ENCODE measurements around the gene NEAT1.

The NEAT1 gene

DNA sequence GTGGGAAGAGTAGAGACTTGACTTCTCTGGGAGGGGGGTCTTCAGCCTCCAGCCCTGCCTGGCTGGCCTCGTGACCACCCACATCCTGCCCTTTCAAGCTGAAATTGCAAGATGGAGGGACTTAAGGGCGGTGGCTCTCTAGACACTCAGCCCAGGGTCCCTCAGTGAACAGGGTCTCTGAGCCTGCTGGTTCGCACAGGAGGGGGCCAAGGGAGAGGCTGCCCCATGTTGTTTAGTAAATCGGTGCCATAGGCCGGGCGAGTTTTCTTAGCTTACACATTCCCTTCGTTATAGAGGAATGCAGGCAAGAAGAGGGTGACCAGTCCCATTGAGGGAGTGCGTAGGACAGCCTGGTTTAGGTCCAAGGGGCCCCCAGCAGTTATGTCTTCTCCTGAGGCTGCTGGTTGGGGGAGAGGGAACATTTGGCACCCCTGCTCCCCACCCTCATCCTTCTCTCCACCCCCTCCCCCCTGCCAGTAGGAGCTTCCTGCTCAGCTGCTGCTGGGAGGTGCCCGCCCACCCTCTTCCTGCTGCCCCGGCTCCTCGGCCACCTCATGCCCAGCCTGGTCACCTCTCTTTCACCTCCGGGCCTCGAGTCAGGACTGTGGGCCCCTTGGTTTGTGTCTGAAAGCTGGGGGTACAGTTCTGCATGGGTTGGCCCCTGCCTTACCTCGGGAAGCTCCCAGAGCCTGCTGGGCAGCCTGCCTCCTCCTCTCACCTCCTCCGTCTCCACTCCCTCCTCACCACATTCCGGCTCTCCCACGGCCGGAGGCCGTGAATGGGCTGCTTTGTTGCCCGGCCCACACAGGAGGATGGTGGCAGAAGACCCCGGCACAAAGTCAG lies 32.3 kb upstream of the NEAT1 start:
- Histone ChIP-seq H3K27me3 (ENCODE audit: insufficient read depth, low read length) (no peaks in the 10 kb centered on the region), H3K36me3 (ENCODE audit: insufficient read depth, low read length) (peaks cover 11% of the 10 kb centered on the region; the same call in 1 of the 2 replicates), H3K4me3 (ENCODE audit: low read length) (no peak overlapping the region), H3K9ac (ENCODE audit: low read depth, low read length) (no peak overlapping the region), H3K4me1 (ENCODE audit: insufficient read depth, low read length) (peaks cover 15% of the 10 kb centered on the region; the same call in 1 of the 2 replicates), H3K27ac (ENCODE audit: low read depth, low read length) (0 out of 2 replicates have a peak overlapping the region, but pooled peaks have one; percentile 40), H3K9me3 (ENCODE audit: insufficient read depth, low read depth, low read length) (no peaks in the 10 kb centered on the region)
- WGBS: 66% methylated on average over 21 of the region's 21 CpGs

DNA sequence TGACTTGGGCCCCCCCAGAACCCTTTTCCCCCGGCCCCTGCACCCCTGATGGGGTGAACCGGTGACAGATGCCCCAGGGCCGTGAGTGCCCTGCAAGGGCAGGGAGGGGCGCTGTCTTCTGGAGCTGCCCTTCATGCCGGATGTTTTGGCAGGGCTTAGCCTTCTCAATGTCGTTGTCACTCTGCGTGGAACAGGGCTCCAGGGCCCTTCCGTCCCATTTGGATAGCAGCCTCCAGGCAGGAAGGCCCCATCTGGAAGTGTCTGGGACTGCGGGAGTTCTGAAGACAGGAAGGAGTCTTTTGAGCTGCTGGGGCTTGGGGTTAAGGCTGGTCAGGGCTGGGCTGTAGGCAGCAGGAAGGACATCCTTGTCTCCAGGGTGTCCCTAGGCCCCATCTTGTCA lies 31.6 kb upstream of the NEAT1 start:
- WGBS: 69% methylated on average over 9 of the region's 9 CpGs
- Histone ChIP-seq H3K9me3 (ENCODE audit: insufficient read depth, low read depth, low read length) (no peaks in the 10 kb centered on the region), H3K27me3 (ENCODE audit: insufficient read depth, low read length) (no peaks in the 10 kb centered on the region), H3K9ac (ENCODE audit: low read depth, low read length) (no peak overlapping the region), H3K36me3 (ENCODE audit: insufficient read depth, low read length) (peaks cover 11% of the 10 kb centered on the region; the same call in 1 of the 2 replicates), H3K4me1 (ENCODE audit: insufficient read depth, low read length) (peaks cover 15% of the 10 kb centered on the region; the same call in 1 of the 2 replicates), H3K27ac (ENCODE audit: low read depth, low read length) (0 out of 2 replicates have a peak overlapping the region, but pooled peaks have one; percentile 40), H3K4me3 (ENCODE audit: low read length) (no peak overlapping the region)

DNA sequence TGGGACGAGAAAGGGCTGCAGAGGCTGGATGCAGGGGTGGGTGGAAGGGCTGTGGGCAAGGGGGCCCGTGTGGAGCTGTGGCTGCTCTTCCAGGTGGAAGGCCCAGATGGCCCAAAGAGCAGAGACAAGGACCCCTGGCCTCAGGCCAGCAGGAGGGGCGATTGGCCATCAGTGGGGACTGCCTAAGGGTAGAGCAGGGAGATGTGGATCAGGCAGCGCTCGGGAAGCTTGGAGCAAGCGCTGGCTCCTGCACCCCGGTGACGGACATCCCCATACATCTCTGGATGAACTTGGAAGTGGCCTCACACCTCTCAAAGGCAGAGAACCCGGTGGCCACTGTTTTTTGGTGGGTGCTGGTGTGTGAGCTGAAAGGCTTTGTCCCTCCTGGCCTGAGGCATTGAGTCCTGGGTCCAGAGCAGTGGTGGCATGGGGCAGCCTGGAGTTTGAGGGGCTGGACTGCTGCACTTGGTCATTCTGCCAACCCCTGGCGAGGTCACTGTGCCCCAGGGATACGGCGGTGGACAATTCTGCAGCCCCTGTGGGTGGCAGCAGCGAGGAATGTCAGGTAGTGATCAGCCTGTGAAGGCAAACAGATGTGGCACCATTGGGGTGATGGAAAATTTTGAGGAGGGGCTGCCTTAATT lies 30.3 kb upstream of the NEAT1 start:
- H3K4me1 ChIP-seq (ENCODE audit: insufficient read depth, low read length): peaks cover 11% of the 10 kb centered on the region; the same call in 1 of the 2 replicates
- WGBS: 84% methylated on average over 13 of the region's 13 CpGs
- H3K4me3 ChIP-seq (ENCODE audit: low read length): no peak overlapping the region
- no peaks in the 10 kb centered on the region for H3K27me3 ChIP-seq (ENCODE audit: insufficient read depth, low read length)
- H3K9me3 ChIP-seq (ENCODE audit: insufficient read depth, low read depth, low read length): no peaks in the 10 kb centered on the region
- H3K27ac ChIP-seq (ENCODE audit: low read depth, low read length): no peak overlapping the region
- H3K9ac ChIP-seq (ENCODE audit: low read depth, low read length): no peak overlapping the region
- peaks cover 16% of the 10 kb centered on the region for H3K36me3 ChIP-seq (ENCODE audit: insufficient read depth, low read length)

DNA sequence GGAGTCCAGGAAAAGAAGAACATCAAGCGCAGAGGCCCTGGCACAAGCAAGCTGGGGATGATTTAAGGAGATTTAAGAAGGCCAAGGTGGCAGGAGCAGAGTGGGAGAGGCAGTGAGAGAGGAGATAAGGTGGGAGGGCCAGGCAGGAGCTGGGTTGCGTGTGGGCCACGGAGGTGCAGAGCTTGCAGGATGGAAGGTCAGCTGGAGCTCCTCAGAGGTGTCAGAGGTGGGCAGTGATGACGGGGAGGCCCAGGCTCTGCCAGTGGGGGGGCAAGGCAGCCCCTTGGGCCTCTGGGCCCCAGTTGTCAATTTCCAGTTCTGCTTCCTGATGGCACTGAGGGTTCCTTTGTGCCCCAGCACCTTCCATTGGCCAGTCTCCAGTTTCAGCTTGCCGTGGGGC lies 29.7 kb upstream of the NEAT1 start:
- Histone ChIP-seq H3K4me3 (ENCODE audit: low read length) (no peak overlapping the region), H3K27me3 (ENCODE audit: insufficient read depth, low read length) (no peaks in the 10 kb centered on the region), H3K36me3 (ENCODE audit: insufficient read depth, low read length) (peaks cover 19% of the 10 kb centered on the region), H3K9me3 (ENCODE audit: insufficient read depth, low read depth, low read length) (no peaks in the 10 kb centered on the region), H3K27ac (ENCODE audit: low read depth, low read length) (no peak overlapping the region), H3K4me1 (ENCODE audit: insufficient read depth, low read length) (peaks cover 11% of the 10 kb centered on the region; the same call in 1 of the 2 replicates), H3K9ac (ENCODE audit: low read depth, low read length) (no peak overlapping the region)
- 95% methylated on average over 5 of the region's 5 CpGs for WGBS

DNA sequence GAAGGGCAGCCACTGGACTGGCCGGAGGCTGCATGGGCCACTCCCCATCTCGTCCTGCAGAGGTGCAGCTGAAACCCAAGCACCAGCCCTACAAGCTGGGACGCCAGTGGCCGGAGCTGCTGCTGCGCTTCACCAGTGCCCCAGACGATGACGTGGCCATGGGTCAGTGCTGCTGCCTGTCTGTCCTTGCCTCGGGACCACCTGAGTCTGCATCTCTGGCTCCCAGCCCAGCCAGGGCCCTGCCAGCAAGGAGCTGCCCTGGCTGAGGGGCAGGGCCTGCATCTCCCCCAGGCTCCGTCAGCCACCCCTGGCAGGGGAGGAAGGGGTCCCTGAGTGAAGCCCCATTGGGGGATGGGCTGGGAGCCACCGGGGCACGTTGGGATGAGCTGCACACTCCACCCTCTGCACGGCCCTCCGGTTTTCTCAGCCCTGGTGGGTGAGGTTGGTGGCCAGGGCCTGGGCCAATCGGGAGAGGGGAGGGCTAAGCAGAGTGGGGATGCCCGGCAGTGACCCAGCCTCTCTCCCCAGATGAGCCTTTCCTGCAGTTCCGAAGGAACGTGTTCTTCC lies 29.0 kb upstream of the NEAT1 start:
- WGBS: 88% methylated on average over 17 of the region's 17 CpGs
- Histone ChIP-seq H3K4me3 (ENCODE audit: low read length) (no peak overlapping the region), H3K27ac (ENCODE audit: low read depth, low read length) (no peak overlapping the region), H3K27me3 (ENCODE audit: insufficient read depth, low read length) (no peaks in the 10 kb centered on the region), H3K36me3 (ENCODE audit: insufficient read depth, low read length) (peaks cover 23% of the 10 kb centered on the region), H3K4me1 (ENCODE audit: insufficient read depth, low read length) (peaks cover 11% of the 10 kb centered on the region; the same call in 1 of the 2 replicates), H3K9me3 (ENCODE audit: insufficient read depth, low read depth, low read length) (no peaks in the 10 kb centered on the region), H3K9ac (ENCODE audit: low read depth, low read length) (no peak overlapping the region)

DNA sequence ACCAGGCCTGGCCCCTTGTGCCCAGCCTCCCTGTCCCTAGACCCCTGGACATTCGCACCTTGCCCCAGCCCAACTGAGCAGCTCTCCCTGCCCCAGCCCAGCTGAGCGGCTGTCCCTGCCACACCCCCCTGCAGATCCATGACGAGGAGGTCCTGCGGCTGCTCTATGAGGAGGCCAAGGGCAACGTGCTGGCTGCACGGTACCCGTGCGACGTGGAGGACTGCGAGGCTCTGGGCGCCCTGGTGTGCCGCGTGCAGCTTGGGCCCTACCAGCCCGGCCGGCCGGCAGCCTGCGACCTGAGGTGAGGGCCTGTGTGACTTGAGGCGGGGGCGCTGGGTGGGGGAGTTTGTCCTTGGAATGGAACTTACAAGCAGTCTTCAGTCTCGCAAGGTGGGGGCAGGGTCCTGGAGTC lies 28.5 kb upstream of the NEAT1 start:
- Histone ChIP-seq H3K27me3 (ENCODE audit: insufficient read depth, low read length) (no peaks in the 10 kb centered on the region), H3K27ac (ENCODE audit: low read depth, low read length) (no peak overlapping the region), H3K9ac (ENCODE audit: low read depth, low read length) (no peak overlapping the region), H3K4me1 (ENCODE audit: insufficient read depth, low read length) (peaks cover 11% of the 10 kb centered on the region; the same call in 1 of the 2 replicates), H3K9me3 (ENCODE audit: insufficient read depth, low read depth, low read length) (no peaks in the 10 kb centered on the region), H3K36me3 (ENCODE audit: insufficient read depth, low read length) (peaks cover 23% of the 10 kb centered on the region), H3K4me3 (ENCODE audit: low read length) (no peak overlapping the region)
- WGBS: 95% methylated on average over 20 of the region's 20 CpGs

DNA sequence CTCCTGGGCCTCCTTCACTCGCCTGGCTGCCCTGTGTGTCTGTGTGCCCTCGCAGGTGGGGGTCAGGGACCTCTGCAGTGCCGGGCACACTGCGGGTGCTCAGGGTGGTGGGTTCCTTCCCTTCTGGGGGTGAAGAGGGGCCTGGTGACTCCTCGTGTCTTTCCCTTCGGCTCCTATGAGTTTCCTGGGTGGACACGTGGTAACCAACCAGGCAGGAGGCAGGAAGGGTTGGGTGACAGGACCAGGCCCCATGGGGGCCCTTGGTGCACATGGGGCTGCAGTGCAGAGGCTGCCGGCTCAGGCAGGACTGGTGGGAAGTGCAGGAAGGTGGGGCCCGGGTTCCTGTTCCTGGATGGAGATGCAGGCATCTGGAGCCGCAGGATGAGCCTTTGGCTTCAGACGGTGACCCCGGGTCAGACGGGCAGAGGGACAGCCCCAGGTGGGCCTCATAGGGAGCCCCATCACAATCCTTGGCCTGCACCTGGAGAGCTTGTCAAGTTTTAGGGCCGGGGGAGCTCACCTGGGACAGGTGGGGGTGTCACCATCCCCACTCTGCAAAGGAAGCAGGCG lies 26.6 kb upstream of the NEAT1 start:
- H3K9ac ChIP-seq (ENCODE audit: low read depth, low read length): no peak overlapping the region

DNA sequence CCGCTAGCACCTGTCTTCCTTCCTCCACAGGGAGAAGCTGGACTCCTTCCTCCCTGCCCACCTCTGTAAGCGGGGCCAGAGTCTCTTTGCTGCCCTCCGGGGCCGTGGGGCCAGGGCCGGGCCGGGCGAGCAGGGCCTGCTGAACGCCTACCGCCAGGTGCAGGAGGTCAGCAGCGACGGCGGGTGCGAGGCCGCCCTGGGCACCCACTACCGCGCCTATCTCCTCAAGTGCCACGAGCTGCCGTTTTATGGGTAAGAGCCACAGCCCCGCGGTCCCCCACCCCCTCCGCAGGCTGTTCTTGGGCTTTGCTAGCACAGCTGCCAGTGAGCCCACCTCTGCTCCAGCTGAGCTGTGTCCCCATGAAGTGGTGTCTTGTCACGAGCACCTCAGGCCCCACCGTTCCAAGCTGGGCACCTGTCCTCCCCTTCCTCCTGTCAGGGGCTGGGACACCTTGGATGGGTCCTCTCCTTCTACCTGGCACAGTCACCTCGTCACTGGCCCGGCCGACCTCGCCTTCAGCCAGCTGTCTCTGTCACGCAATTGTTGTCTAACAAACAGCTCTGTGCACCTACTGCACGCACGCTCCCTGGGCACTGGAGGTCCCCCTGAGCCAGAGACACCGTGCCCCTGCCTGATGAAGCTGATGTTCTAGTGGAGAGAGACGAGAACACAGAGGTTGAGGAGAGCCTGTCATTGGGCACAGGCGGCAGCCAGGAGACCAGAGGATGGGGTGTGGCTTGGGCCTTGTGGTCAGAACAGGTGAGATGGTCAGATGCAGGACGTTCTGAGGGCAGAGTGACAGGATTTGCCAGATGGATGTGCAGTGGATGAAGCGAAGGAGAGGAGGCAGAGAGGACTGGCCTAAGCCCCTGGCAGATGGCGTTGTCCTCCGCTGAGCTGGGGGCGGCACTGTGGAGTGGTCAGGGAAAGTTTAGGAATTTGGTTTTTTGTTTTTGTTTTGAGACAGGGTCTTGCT lies 25.5 kb upstream of the NEAT1 start:
- Histone ChIP-seq H3K9me3 (ENCODE audit: insufficient read depth, low read depth, low read length) (no peaks in the 10 kb centered on the region), H3K9ac (ENCODE audit: low read depth, low read length) (no peak overlapping the region), H3K4me1 (ENCODE audit: insufficient read depth, low read length) (0 out of 2 replicates have a peak, but pooled peaks cover 4% of the 10 kb centered on the region), H3K27ac (ENCODE audit: low read depth, low read length) (no peak overlapping the region), H3K27me3 (ENCODE audit: insufficient read depth, low read length) (no peaks in the 10 kb centered on the region), H3K4me3 (ENCODE audit: low read length) (no peak overlapping the region), H3K36me3 (ENCODE audit: insufficient read depth, low read length) (peaks cover 31% of the 10 kb centered on the region)
- 96% methylated on average over 38 of the region's 38 CpGs for WGBS

More for the DNA sequence above, 26.6 kb upstream of the NEAT1 start:
- H3K4me1 ChIP-seq (ENCODE audit: insufficient read depth, low read length): 0 out of 2 replicates have a peak, but pooled peaks cover 2% of the 10 kb centered on the region
- peaks cover 30% of the 10 kb centered on the region for H3K36me3 ChIP-seq (ENCODE audit: insufficient read depth, low read length)
- no peak overlapping the region for H3K27ac ChIP-seq (ENCODE audit: low read depth, low read length)
- H3K27me3 ChIP-seq (ENCODE audit: insufficient read depth, low read length): no peaks in the 10 kb centered on the region
- no peaks in the 10 kb centered on the region for H3K9me3 ChIP-seq (ENCODE audit: insufficient read depth, low read depth, low read length)
- WGBS: 94% methylated on average over 15 of the region's 15 CpGs
- no peak overlapping the region for H3K4me3 ChIP-seq (ENCODE audit: low read length)

DNA sequence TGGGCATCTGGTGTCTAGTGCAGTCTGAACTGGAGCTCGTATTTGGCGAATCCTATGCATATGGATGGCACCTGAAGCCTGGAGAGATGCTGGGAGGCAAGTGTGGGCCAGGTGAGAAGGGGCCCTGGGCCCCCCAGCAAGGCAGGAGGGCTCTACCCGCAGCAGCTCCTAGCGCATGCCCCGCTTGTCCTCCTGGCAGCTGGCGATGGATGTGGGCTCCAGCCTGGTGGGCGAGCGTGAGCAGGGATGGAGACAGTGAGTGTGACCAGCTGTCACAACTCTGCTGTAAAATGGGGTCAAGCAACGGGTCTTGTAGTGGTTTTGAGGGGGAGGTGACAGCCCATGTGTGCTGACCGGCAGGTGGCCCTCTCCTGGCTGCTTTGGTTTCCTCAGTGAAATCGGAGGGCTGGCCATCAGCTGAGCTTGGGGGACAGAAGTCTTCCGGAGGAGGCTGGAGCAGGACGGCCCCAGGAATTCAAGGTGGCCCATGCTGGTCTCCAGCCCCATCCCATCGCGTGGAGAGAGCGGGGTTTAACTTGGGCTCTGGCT lies 24.2 kb upstream of the NEAT1 start:
- Histone ChIP-seq H3K27ac (ENCODE audit: low read depth, low read length) (no peak overlapping the region), H3K4me3 (ENCODE audit: low read length) (no peak overlapping the region), H3K27me3 (ENCODE audit: insufficient read depth, low read length) (no peaks in the 10 kb centered on the region), H3K4me1 (ENCODE audit: insufficient read depth, low read length) (0 out of 2 replicates have a peak, but pooled peaks cover 4% of the 10 kb centered on the region), H3K9me3 (ENCODE audit: insufficient read depth, low read depth, low read length) (no peaks in the 10 kb centered on the region), H3K36me3 (ENCODE audit: insufficient read depth, low read length) (peaks cover 33% of the 10 kb centered on the region), H3K9ac (ENCODE audit: low read depth, low read length) (no peak overlapping the region)
- WGBS: 89% methylated on average over 16 of the region's 16 CpGs

DNA sequence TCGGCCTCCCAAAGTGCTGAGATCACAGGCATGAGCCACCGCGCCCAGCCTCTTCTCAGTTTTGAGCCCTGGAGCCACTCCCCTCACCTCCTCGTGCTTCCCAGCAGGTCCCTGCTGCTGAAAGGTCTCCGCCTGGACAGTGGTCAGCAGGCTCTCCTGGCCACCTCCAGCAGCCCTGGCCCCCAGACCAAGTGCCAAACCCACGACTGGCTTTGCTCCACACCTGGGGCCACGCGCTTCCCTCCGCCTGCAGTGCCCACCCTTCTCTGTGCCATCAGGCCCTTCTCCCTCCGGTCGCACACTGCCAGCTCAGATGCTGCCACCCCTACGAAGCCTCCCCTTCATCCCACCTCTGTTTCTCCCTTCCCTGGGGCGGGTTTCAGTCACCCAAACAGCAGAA lies 23.3 kb upstream of the NEAT1 start:
- H3K4me1 ChIP-seq (ENCODE audit: insufficient read depth, low read length): 0 out of 2 replicates have a peak, but pooled peaks cover 4% of the 10 kb centered on the region
- peaks cover 32% of the 10 kb centered on the region for H3K36me3 ChIP-seq (ENCODE audit: insufficient read depth, low read length)
- 94% methylated on average over 13 of the region's 13 CpGs for WGBS
- no peaks in the 10 kb centered on the region for H3K27me3 ChIP-seq (ENCODE audit: insufficient read depth, low read length)
- H3K9ac ChIP-seq (ENCODE audit: low read depth, low read length): no peak overlapping the region
- H3K27ac ChIP-seq (ENCODE audit: low read depth, low read length): no peak overlapping the region
- no peak overlapping the region for H3K4me3 ChIP-seq (ENCODE audit: low read length)
- H3K9me3 ChIP-seq (ENCODE audit: insufficient read depth, low read depth, low read length): no peaks in the 10 kb centered on the region

All from HUES64 (cell line).